Measurements from ENCODE around the gene SLC22A4. TPM values are rescaled to one million over a fixed set of nuclear protein-coding genes. Genes with fewer than 3 reads are reported as not detected.

Gene SLC22A4
- total and polyA plus RNA-seq, 2 experiments from 2014 or later: 24.0 to 26.0 TPM

GRCh38 chr5:132274050-132274792, 20.0 kb upstream of the SLC22A4 start:
- no peak overlapping the region for H3K4me2 ChIP-seq (ENCODE audit: unreplicated experiment)
- peaks cover 4% of the 10 kb centered on the region for H3K4me1 ChIP-seq (ENCODE audit: insufficient read depth)
- H3K9ac ChIP-seq: no peak overlapping the region
- no peaks in the 10 kb centered on the region for H3K9me2 ChIP-seq (ENCODE audit: insufficient read depth)
- H3K27ac ChIP-seq: no peak overlapping the region
- peaks cover 16% of the 10 kb centered on the region; the same call in 1 of the 2 replicates for H3K36me3 ChIP-seq (ENCODE audit: low read depth)
- peaks cover 15% of the 10 kb centered on the region for H3F3A ChIP-seq (ENCODE audit: insufficient read depth)
- H3K79me2 ChIP-seq (ENCODE audit: insufficient read depth): no peaks in the 10 kb centered on the region
- no peaks in the 10 kb centered on the region for H4K20me1 ChIP-seq (ENCODE audit: insufficient read depth)
- in situ Hi-C loops (cut with MboI): no loop called here
- no peak for DNase-seq
- H3K4me3 ChIP-seq: no peak overlapping the region
- TF ChIP-seq EZH2 (IDR thresholded peaks at IDR 0.05; ENCODE audit: insufficient read depth, poor library complexity, severe bottlenecking): no peak
- no peak for TF ChIP-seq EZH2phosphoT487 (IDR thresholded peaks at IDR 0.05; ENCODE audit: insufficient read depth, low read depth)
- no peak overlapping the region for H2AFZ ChIP-seq
- H3K9me3 ChIP-seq (ENCODE audit: low read depth): no peaks in the 10 kb centered on the region
- H3K27me3 ChIP-seq (replicated peaks; ENCODE audit: insufficient read depth): no peaks in the 10 kb centered on the region
- 94 to 95% methylated on average over 14 of the region's 14 CpGs for WGBS, 2 experiments (ENCODE audit: low coverage in 1 of 2, low lambda C conversion rate in 2 of 2, missing lambda C conversion rate in 2 of 2)

GRCh38 chr5:132275367-132276220, 18.6 kb upstream of the SLC22A4 start:
- DNase-seq: no peak
- Histone ChIP-seq H3K9me3 (ENCODE audit: low read depth) (no peaks in the 10 kb centered on the region), H3K4me3 (no peak overlapping the region), H3K9me2 (ENCODE audit: insufficient read depth) (no peaks in the 10 kb centered on the region), H3K36me3 (ENCODE audit: low read depth) (peaks cover 16% of the 10 kb centered on the region; the same call in 1 of the 2 replicates), H3F3A (ENCODE audit: insufficient read depth) (peaks cover 15% of the 10 kb centered on the region), H3K9ac (no peak overlapping the region), H3K79me2 (ENCODE audit: insufficient read depth) (no peaks in the 10 kb centered on the region), H4K20me1 (ENCODE audit: insufficient read depth) (no peaks in the 10 kb centered on the region), H3K27ac (no peak overlapping the region), H3K27me3 (replicated peaks; ENCODE audit: insufficient read depth) (no peaks in the 10 kb centered on the region), H3K4me1 (ENCODE audit: insufficient read depth) (no peaks in the 10 kb centered on the region), H3K4me2 (ENCODE audit: unreplicated experiment) (no peak overlapping the region), H2AFZ (no peak overlapping the region)
- WGBS, 2 experiments (ENCODE audit: low coverage in 1 of 2, low lambda C conversion rate in 2 of 2, missing lambda C conversion rate in 2 of 2): 63 to 69% methylated on average over 5 of the region's 5 CpGs
- in situ Hi-C loops (cut with MboI): no loop called here
- TF ChIP-seq EZH2 (IDR thresholded peaks at IDR 0.05; ENCODE audit: insufficient read depth, poor library complexity, severe bottlenecking): no peak
- no peak for TF ChIP-seq EZH2phosphoT487 (IDR thresholded peaks at IDR 0.05; ENCODE audit: insufficient read depth, low read depth)

- Histone ChIP-seq H3K9me2 (ENCODE audit: insufficient read depth) (no peaks in the 10 kb centered on the region), H3K79me2 (ENCODE audit: insufficient read depth) (no peaks in the 10 kb centered on the region), H3F3A (ENCODE audit: insufficient read depth) (peaks cover 15% of the 10 kb centered on the region), H3K27ac (no peak overlapping the region), H3K9ac (no peak overlapping the region), H3K36me3 (ENCODE audit: low read depth) (peaks cover 10% of the 10 kb centered on the region; the same call in 1 of the 2 replicates), H3K27me3 (replicated peaks; ENCODE audit: insufficient read depth) (no peaks in the 10 kb centered on the region), H3K9me3 (ENCODE audit: low read depth) (no peaks in the 10 kb centered on the region), H2AFZ (no peak overlapping the region), H4K20me1 (ENCODE audit: insufficient read depth) (no peaks in the 10 kb centered on the region), H3K4me3 (no peak overlapping the region), H3K4me2 (ENCODE audit: unreplicated experiment) (no peak overlapping the region), H3K4me1 (ENCODE audit: insufficient read depth) (no peaks in the 10 kb centered on the region)
- no peak for DNase-seq
- 82 to 88% methylated on average over 6 of the region's 6 CpGs for WGBS, 2 experiments (ENCODE audit: low coverage in 1 of 2, low lambda C conversion rate in 2 of 2, missing lambda C conversion rate in 2 of 2)
- in situ Hi-C loops (cut with MboI): no loop called here
- TF ChIP-seq EZH2phosphoT487 (IDR thresholded peaks at IDR 0.05; ENCODE audit: insufficient read depth, low read depth) (no peak), EZH2 (IDR thresholded peaks at IDR 0.05; ENCODE audit: insufficient read depth, poor library complexity, severe bottlenecking) (no peak)
These were observed 16.9 kb upstream of the SLC22A4 start for GRCh38 chr5:132277256-132277655.

GRCh38 chr5:132277971-132278853, 16.0 kb upstream of the SLC22A4 start:
- no peaks in the 10 kb centered on the region for H3K9me2 ChIP-seq (ENCODE audit: insufficient read depth)
- no peaks in the 10 kb centered on the region for H4K20me1 ChIP-seq (ENCODE audit: insufficient read depth)
- 81 to 87% methylated on average over 6 of the region's 6 CpGs for WGBS, 2 experiments (ENCODE audit: low coverage in 1 of 2, low lambda C conversion rate in 2 of 2, missing lambda C conversion rate in 2 of 2)
- peaks cover 6% of the 10 kb centered on the region; the same call in 1 of the 2 replicates for H3K36me3 ChIP-seq (ENCODE audit: low read depth)
- TF ChIP-seq EZH2 (IDR thresholded peaks at IDR 0.05; ENCODE audit: insufficient read depth, poor library complexity, severe bottlenecking) (no peak), EZH2phosphoT487 (IDR thresholded peaks at IDR 0.05; ENCODE audit: insufficient read depth, low read depth) (no peak)
- no peak for DNase-seq
- no peak overlapping the region for H2AFZ ChIP-seq
- no peaks in the 10 kb centered on the region for H3K27me3 ChIP-seq (replicated peaks; ENCODE audit: insufficient read depth)
- H3K4me3 ChIP-seq: no peak overlapping the region
- no peak overlapping the region for H3K9ac ChIP-seq
- peaks cover 12% of the 10 kb centered on the region for H3F3A ChIP-seq (ENCODE audit: insufficient read depth)
- H3K79me2 ChIP-seq (ENCODE audit: insufficient read depth): no peaks in the 10 kb centered on the region
- no peaks in the 10 kb centered on the region for H3K9me3 ChIP-seq (ENCODE audit: low read depth)
- no peak overlapping the region for H3K4me2 ChIP-seq (ENCODE audit: unreplicated experiment)
- H3K4me1 ChIP-seq (ENCODE audit: insufficient read depth): no peaks in the 10 kb centered on the region
- no peak overlapping the region for H3K27ac ChIP-seq
- in situ Hi-C loops (cut with MboI): no loop called here

Measured in GM23248 (cell line).